IMR-90 (cell line): Measurements from ENCODE around the gene ZNF273.

Experiments
- CHD1 ChIP-seq: IDR thresholded peaks from 2 replicates; pipeline ENCODE4 v1.6.1; 2012; ENCODE audit warnings: low read depth, low read length, improper control_type of control experiment
- MAFK ChIP-seq: IDR thresholded peaks from 2 replicates; pipeline ENCODE4 v1.6.1; 2012; ENCODE audit warnings: low read depth, low read length, improper control_type of control experiment
- POLR2A ChIP-seq: IDR thresholded peaks from 2 replicates; pipeline ENCODE4 v1.6.1; 2012; ENCODE audit warnings: mild to moderate bottlenecking, low read depth, low read length
- RFX5 ChIP-seq: IDR thresholded peaks from 2 replicates; pipeline ENCODE4 v1.8.0; 2012; ENCODE audit warnings: low read depth, mild to moderate bottlenecking, low read length, moderate library complexity
- SMC3 ChIP-seq: fragments of 150-350 bp; IDR thresholded peaks from 2 replicates; pipeline ENCODE4 v1.6.1; 2016; ENCODE audit warnings: low read depth, mild to moderate bottlenecking, antibody characterized with exemption, low read length, moderate library complexity
- TF ChIP-seq, protein P1 (sequence below): conservative IDR thresholded peaks from 2 replicates; pipeline ENCODE4 v1.5.1; 2012; ENCODE audit warnings: mild to moderate bottlenecking, low read depth, low read length, improper control_type of control experiment

DNA sequence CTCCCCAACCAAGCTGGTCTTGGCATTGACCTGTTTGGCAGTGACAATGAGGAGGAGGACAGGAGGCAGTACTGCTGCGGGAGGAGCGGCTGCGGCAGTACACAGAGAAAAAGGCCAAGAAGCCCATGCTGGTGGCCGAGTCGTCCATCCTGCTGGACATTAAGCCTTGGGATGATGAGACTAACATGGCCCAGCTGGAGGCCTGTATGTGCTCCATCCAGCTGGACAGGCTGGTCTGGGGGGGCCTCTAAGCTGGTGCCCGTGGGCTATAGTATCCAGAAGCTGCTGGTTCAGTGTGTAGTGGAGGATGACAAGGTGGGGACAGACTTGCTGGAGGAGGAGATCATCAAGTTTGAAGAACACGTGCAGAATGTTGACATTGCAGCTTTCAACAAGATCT is 39.1 kb upstream of the ZNF273 start:
- TF ChIP-seq, protein P1, sequence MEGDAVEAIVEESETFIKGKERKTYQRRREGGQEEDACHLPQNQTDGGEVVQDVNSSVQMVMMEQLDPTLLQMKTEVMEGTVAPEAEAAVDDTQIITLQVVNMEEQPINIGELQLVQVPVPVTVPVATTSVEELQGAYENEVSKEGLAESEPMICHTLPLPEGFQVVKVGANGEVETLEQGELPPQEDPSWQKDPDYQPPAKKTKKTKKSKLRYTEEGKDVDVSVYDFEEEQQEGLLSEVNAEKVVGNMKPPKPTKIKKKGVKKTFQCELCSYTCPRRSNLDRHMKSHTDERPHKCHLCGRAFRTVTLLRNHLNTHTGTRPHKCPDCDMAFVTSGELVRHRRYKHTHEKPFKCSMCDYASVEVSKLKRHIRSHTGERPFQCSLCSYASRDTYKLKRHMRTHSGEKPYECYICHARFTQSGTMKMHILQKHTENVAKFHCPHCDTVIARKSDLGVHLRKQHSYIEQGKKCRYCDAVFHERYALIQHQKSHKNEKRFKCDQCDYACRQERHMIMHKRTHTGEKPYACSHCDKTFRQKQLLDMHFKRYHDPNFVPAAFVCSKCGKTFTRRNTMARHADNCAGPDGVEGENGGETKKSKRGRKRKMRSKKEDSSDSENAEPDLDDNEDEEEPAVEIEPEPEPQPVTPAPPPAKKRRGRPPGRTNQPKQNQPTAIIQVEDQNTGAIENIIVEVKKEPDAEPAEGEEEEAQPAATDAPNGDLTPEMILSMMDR, result no peak
- TF ChIP-seq POLR2A (no peak), RFX5 (no peak), CHD1 (no peak), SMC3 (no peak), MAFK (no peak)
